SK-N-MC (cell line): ENCODE data around the gene PROK1.
"Not testable (repeated sequence)": the region's sequence is repeated elsewhere in the genome, so short reads cannot be mapped to it uniquely, and the experiment has no call there.

ENCODE experiments used
- DNase-seq: peaks from one replicate; pipeline ENCODE4 v3.0.0-alpha.2; 2011; ENCODE audit warnings: low read depth, low spot score
- H3K27ac ChIP-seq: fragments of 200-600 bp; sonication (generic); 2 replicates; pipeline ENCODE4 v1.5.1; 2016; ENCODE audit warnings: mixed run types
- H3K36me3 ChIP-seq: fragments of 200-600 bp; sonication (generic); 2 replicates; pipeline ENCODE4 v1.6.1; 2017; ENCODE audit warnings: antibody characterized with exemption, low read length, mixed read lengths; ENCODE audit not compliant: insufficient read depth
- H3K4me3 ChIP-seq: fragments of 200-600 bp; sonication (generic); 2 replicates; pipeline ENCODE4 v1.5.1; 2016
- H3K9ac ChIP-seq: fragments of 200-600 bp; sonication (generic); 2 replicates; pipeline ENCODE4 v1.8.0; 2017; ENCODE audit warnings: mixed run types, mixed read lengths; ENCODE audit not compliant: insufficient read length
- H3K9me3 ChIP-seq: fragments of 200-600 bp; sonication (generic); 2 replicates; pipeline ENCODE4 v1.6.1; 2017; ENCODE audit warnings: low read depth, mild to moderate bottlenecking, antibody characterized with exemption, low read length, moderate library complexity, mixed read lengths
- EZH2 ChIP-seq: fragments of 200-600 bp; sonication (generic); IDR thresholded peaks from one replicate; pipeline ENCODE4 v1.6.1; 2017; ENCODE audit warnings: antibody characterized with exemption
- FOXP2 ChIP-seq: optimal IDR thresholded peaks from 2 replicates; pipeline ENCODE3; 2011; ENCODE audit warnings: mild to moderate bottlenecking, moderate library complexity; ENCODE audit not compliant: insufficient read depth; ENCODE audit errors: extremely low read length, control extremely low read depth
- POLR2AphosphoS5 ChIP-seq: IDR thresholded peaks from 2 replicates; pipeline ENCODE4 v1.6.1; 2012; ENCODE audit warnings: mild to moderate bottlenecking, low read depth, low read length, borderline replicate concordance

PROK1 gene

DNA sequence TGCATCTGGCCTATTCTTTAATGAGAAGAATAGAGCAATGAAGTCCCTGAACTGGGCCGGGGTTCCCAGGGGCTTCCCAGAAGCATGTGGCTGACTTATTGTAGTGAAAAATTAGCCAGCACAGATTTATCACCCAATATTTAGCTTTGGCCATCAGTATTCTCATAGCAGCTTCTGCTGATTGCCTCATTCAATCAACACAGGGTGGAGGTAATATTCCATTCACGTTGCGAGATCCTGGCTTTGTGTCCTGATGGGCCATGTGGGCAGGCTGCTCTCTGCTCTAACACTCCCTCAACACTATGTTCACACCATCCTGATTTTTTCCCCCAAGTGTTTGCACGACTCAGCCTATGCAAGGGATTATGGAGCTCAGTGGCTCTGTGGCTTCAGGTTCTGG, 22.0 kb upstream of the PROK1 start:
- Histone ChIP-seq H3K9ac (no peak overlapping the region), H3K36me3 (no peaks in the 10 kb centered on the region), H3K4me3 (no peak overlapping the region), H3K27ac (no peak overlapping the region), H3K9me3 (no peaks in the 10 kb centered on the region)
- DNase-seq: no peak
- TF ChIP-seq EZH2: no peak
- TF ChIP-seq POLR2AphosphoS5: no peak
- TF ChIP-seq FOXP2: no peak

DNA sequence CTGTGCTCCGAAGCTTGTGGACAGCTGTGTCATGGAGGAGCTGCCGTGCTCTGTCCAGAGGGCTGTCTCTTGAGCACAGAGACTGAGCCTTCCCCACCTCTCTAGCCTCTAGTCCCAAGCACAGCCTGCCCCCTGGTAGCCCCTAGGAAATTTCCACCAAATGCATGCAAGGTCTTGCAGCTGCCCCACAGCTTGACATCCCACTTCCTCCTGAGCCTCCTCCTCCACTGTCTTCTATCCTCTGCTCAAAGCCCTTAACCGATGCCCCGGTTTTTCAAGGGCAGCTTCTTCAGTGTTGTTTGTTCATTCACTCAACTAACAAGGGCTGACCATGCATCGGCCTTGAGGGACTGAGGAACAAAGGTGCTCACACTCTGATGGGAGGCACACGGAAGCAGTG, 20.6 kb upstream of the PROK1 start:
- Histone ChIP-seq H3K4me3 (no peak overlapping the region), H3K27ac (no peak overlapping the region), H3K36me3 (no peaks in the 10 kb centered on the region), H3K9ac (no peak overlapping the region), H3K9me3 (no peaks in the 10 kb centered on the region)
- DNase-seq: no peak
- TF ChIP-seq FOXP2 (no peak), EZH2 (no peak), POLR2AphosphoS5 (no peak)

DNA sequence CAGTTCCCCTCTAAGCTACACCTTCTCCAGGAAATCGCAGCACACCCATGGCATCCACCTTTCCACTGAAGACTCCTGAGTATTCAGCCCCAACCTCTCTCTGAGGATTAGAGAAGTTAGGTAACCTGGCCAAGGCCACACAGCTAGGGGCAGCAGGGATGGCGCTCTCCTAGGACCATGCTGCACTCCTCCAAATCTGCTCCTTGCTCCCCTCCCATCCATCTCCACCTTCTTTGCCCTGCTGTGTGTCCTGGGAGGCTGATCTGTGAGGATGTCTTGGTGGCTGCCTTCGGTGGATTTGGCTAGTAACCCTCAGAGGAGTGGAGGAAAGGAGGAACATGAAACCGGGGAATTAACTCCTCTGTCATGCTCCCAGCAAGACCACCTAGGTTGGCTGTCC, 20.0 kb upstream of the PROK1 start:
- Histone ChIP-seq H3K9me3 (no peaks in the 10 kb centered on the region), H3K9ac (no peak overlapping the region)

DNA sequence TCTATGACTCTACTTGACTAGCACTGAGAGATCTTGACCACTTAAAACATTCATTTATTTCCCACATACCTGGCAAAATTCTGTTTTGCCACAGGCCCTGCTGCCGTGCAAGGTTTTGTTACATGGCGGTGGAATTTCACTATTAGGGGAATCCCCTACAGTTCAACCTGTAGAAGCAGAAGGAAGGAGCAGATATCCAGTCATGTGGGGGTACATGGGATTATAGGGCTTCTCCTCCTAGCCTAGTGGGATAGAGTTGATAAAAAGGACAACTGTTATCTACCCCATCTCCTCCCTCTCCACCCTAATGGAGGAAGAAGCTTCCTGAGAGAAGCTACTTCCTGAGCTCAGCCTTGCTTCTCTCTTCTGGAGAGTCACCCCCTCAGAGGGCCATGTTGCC, 17.7 kb upstream of the PROK1 start:
- Histone ChIP-seq H3K9ac (no peak overlapping the region), H3K4me3 (no peak overlapping the region), H3K27ac (no peak overlapping the region), H3K36me3 (no peaks in the 10 kb centered on the region), H3K9me3 (no peaks in the 10 kb centered on the region)
- DNase-seq: no peak
- TF ChIP-seq FOXP2 (no peak), POLR2AphosphoS5 (no peak), EZH2 (no peak)

More for the DNA sequence above, 20.0 kb upstream of the PROK1 start:
- TF ChIP-seq EZH2 (no peak), POLR2AphosphoS5 (no peak)
- Histone ChIP-seq H3K27ac (no peak overlapping the region), H3K36me3 (no peaks in the 10 kb centered on the region), H3K4me3 (no peak overlapping the region)
- no peak for DNase-seq

DNA sequence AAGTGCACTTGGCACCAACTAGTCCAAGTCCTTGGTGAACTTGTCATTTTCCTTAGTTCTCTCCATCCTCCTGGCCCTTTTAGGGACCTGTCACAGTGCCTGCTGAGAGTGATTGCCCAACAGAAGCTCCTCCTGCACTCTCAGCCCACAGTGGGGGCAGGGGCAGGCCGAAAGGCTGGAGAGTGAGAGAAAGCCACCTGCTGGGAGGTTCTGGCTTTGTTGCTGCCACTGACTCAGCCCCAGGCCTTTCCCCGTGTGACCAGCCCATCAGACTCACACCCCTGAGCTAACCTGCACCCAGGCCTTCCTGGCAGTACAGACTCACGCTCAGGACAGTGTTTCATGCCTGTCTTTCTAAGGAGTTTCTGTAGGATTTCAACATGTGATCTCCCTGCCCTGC, 17.1 kb upstream of the PROK1 start:
- H3K36me3 ChIP-seq: no peaks in the 10 kb centered on the region
- no peak overlapping the region for H3K9ac ChIP-seq
- no peaks in the 10 kb centered on the region for H3K9me3 ChIP-seq
- H3K27ac ChIP-seq: no peak overlapping the region
- no peak overlapping the region for H3K4me3 ChIP-seq
- TF ChIP-seq POLR2AphosphoS5 (no peak), EZH2 (no peak), FOXP2 (no peak)
- DNase-seq: no peak

DNA sequence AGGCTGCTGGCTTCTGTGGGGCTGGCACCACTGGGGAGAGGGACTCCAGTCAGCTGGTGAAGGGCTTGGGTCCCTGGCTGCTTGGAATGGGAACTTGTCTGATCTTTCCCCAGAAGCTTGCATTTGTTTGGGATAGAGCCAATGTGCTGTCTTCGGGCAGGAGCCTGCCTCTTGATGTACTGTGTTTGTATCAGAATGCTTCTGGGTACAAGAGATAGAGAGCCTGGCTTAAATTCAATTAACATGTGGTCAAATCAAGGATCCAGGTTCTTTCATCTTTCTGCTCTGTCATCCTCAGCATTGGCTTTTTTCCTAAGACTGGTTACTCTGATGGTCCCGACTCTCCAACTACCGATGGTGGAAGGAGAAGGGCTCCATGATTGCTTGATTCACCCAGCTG, 16.0 kb upstream of the PROK1 start:
- Histone ChIP-seq H3K27ac (no peak overlapping the region), H3K4me3 (no peak overlapping the region)
- DNase-seq: no peak

DNA sequence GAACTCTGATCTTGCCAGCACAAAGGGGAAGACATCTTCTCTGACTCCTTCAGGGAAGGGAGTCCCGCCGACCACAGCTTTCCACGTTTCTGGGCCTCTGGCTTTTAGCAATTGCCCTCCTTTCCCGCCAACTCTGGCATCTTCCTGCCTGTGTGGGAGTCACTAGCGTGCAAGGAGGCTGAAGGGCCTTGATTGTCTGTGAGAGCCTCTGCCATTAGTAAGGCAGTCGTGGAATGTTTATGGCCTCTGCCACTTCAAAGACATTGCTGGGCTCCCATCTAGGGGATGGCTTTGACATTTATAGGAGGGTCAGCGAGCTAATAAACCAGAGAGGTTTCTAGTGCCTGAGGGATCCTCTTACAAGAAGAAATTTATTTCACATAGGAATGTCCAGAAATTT, 14.3 kb upstream of the PROK1 start:
- H3K9me3 ChIP-seq: no peaks in the 10 kb centered on the region
- no peak for DNase-seq
- no peak overlapping the region for H3K4me3 ChIP-seq
- TF ChIP-seq POLR2AphosphoS5 (no peak), EZH2 (no peak), FOXP2 (no peak)
- no peaks in the 10 kb centered on the region for H3K36me3 ChIP-seq
- no peak overlapping the region for H3K9ac ChIP-seq
- no peak overlapping the region for H3K27ac ChIP-seq

More for the DNA sequence above, 16.0 kb upstream of the PROK1 start:
- Histone ChIP-seq H3K9me3 (no peaks in the 10 kb centered on the region), H3K9ac (no peak overlapping the region), H3K36me3 (no peaks in the 10 kb centered on the region)
- no peak for TF ChIP-seq POLR2AphosphoS5
- no peak for TF ChIP-seq EZH2
- TF ChIP-seq FOXP2: no peak

DNA sequence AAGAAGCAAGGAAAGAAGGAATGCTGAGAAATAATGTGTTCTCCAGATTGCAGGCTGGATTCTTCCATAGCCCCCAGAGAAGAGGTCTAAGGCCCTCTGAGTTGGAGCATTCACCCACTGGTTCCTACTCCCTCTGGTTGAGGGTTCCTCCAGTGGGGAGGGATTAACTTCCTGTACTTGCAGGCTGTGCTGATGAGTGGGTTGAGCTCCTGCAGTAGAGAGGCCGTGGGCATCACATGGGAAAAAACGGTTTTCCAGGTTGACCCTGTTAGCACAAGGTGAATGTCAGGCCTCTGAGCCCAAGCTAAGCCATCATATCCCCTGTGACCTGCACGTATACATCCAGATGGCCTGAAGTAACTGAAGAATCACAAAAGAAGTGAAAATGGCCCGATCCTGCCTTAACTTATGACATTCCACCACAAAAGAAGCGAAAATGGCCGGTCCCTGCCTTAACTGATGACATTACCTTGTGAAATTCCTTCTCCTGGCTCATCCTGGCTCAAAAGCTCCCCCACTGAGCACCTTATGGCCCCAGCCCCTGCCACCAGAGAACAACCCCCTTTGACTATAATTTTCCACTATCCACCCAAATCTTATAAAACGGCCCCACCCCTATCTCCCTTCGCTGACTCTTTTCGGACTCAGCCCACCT, 13.2 kb upstream of the PROK1 start:
- not testable (repeated sequence) for H3K27ac ChIP-seq, DNase-seq, H3K9me3 ChIP-seq, H3K9ac ChIP-seq, H3K4me3 ChIP-seq, H3K36me3 ChIP-seq

DNA sequence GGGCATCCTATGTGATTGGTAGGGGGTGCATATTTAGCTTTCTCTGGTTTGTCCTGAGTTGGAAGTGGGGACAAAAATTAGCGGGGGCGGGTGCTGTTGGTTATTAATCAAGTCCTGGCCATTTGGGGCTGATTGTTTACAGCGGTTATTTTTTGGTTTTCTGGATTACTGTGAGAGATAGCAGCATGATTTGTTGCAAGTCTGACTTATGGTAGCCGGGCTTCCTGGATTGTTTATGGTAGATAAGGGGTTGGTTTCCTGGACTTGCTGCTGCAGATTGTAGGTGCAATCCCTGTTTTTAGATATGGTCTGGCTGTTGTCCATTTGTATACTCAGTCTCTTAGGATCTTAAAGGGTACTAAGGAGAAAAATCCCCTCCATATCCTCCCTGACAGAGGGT, 12.1 kb upstream of the PROK1 start:
- Histone ChIP-seq H3K9me3 (no peaks in the 10 kb centered on the region), H3K27ac (no peak overlapping the region), H3K36me3 (no peaks in the 10 kb centered on the region), H3K4me3 (no peak overlapping the region), H3K9ac (no peak overlapping the region)
- no peak for DNase-seq
- TF ChIP-seq FOXP2 (no peak), EZH2 (no peak), POLR2AphosphoS5 (no peak)

DNA sequence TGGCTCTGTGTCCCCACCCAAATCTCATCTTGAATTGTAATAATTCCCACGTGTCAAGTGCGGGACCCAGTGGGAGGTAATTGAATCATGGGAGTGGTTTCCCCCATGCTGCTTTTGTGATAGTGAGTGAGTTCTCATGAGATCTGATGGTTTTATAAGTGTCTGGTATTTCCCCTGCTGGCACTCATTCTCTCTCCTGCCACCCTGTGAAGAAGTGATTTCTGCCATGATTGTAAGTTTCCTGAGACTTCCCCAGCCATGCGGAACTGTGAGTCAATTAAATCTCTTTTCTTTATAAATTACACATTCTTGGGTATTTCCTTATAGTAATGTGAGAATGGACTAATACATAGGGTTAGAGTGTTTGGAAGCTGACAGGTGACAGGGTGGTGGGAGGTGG, 11.1 kb upstream of the PROK1 start:
- H3K4me3 ChIP-seq, H3K36me3 ChIP-seq, H3K27ac ChIP-seq, H3K9ac ChIP-seq, DNase-seq, H3K9me3 ChIP-seq: not testable (repeated sequence)
